K562 (cell line): ENCODE data around the gene TRMT1. TPM values are rescaled to one million over a fixed set of nuclear protein-coding genes. Genes with fewer than 3 reads are reported as not detected.
A peak's percentile ranks its signal among the peaks of the same experiment; 100 is the strongest.

Source experiments
- CBX5 ChIP-seq: IDR thresholded peaks from 2 replicates; pipeline ENCODE4 v1.6.1; 2014; ENCODE audit warnings: low read depth, borderline replicate concordance
- GTF2A2 ChIP-seq: IDR thresholded peaks from 2 replicates; pipeline ENCODE4 v1.6.1; 2016; ENCODE audit warnings: mild to moderate bottlenecking, missing genetic modification characterization, missing compliant biosample characterization
- JUND ChIP-seq, 2 experiments: IDR thresholded peaks; 2 replicates in 1 of 2; 3 replicates in 1 of 2; pipeline ENCODE4 v1.6.1; 2011; ENCODE audit warnings: borderline replicate concordance in 2 of 2, low read depth in 2 of 2, low read length in 2 of 2, improper control_type of control experiment in 1 of 2, missing biosample characterization in 1 of 2, missing genetic modification characterization in 1 of 2, missing genetic modification reagents in 1 of 2
- KAT8 ChIP-seq: fragments of 450-650 bp; IDR thresholded peaks from 2 replicates; pipeline ENCODE4 v1.6.1; 2016; ENCODE audit warnings: low read depth, mild to moderate bottlenecking
- LCOR ChIP-seq: sonication (generic); formaldehyde crosslinking; IDR thresholded peaks from 2 replicates; pipeline ENCODE4 v1.8.0; 2022; ENCODE audit warnings: mild to moderate bottlenecking, missing genetic modification reagents
- PTTG1 ChIP-seq: fragments of 450-650 bp; IDR thresholded peaks from 2 replicates; pipeline ENCODE4 v1.6.1; 2016; ENCODE audit warnings: low read depth, mild to moderate bottlenecking, missing genetic modification characterization, missing compliant biosample characterization
- SIN3B ChIP-seq: fragments of 450-650 bp; IDR thresholded peaks from 2 replicates; pipeline ENCODE4 v1.6.1; 2017; ENCODE audit warnings: low read depth, mild to moderate bottlenecking, moderate library complexity
- ZNF224 ChIP-seq: sonication (generic); formaldehyde crosslinking; IDR thresholded peaks from 2 replicates; pipeline ENCODE4 v1.8.0; 2022; ENCODE audit warnings: mild to moderate bottlenecking, missing genetic modification reagents
- ZNF324 ChIP-seq: fragments of 250-450 bp; sonication (Bioruptor Pico); IDR thresholded peaks from 2 replicates; pipeline ENCODE4 v1.4.0; 2020; ENCODE audit warnings: mild to moderate bottlenecking
- ZNF707 ChIP-seq: fragments of 250-450 bp; sonication (Bioruptor Pico); conservative IDR thresholded peaks from 2 replicates; pipeline ENCODE4 v1.8.0; 2022; ENCODE audit warnings: inconsistent platforms, mild to moderate bottlenecking, moderate library complexity
- ZNF766 ChIP-seq: fragments of 200-800 bp; sonication (Bioruptor generic); conservative IDR thresholded peaks from 2 replicates; pipeline ENCODE4 v1.6.1; 2016; ENCODE audit warnings: missing genetic modification characterization, missing compliant biosample characterization
- polyA plus RNA-seq, 8 experiments: library from polyadenylated mRNA; depleted of rRNA in 4 of 8; stranded (reverse) in 5 of 8; unstranded in 3 of 8; fragments of >200 nt; fragmentation: Nextera tagmentation in 2 of 8; fragmentation: Illumina TruSeq in 1 of 8; extraction: Ambion mirVana in 2 of 8; extraction: Trizol in 1 of 8; gene quantifications; 2 replicates each; pipeline versions ENCODE4 v1.2.1 to v1.2.3, GENCODE V29; 2011 to 2014; ENCODE audit warnings: inconsistent platforms in 1 of 8, missing spikeins in 1 of 8
- total RNA-seq, 7 experiments: library from RNA; depleted of rRNA in 6 of 7; stranded (reverse); fragments of >200 nt in 6 of 7; fragmentation: Illumina TruSeq in 2 of 7; extraction: Trizol in 2 of 7; gene quantifications; 2 replicates each; pipeline versions ENCODE4 v1.2.1 to v1.2.3, GENCODE V29; 2011 to 2021; ENCODE audit warnings: low replicate concordance in 1 of 7
- TF ChIP-seq, protein P1 (sequence below): fragments of 250-450 bp; sonication (Bioruptor Pico); IDR thresholded peaks from 2 replicates; pipeline ENCODE4 v1.6.1; 2021; ENCODE audit warnings: mild to moderate bottlenecking
- TF ChIP-seq, protein P2 (sequence below): fragments of 450-650 bp; IDR thresholded peaks from 2 replicates; pipeline ENCODE4 v1.6.1; 2018; ENCODE audit warnings: mild to moderate bottlenecking, low read depth; ENCODE audit not compliant: partially characterized antibody
- TF ChIP-seq, protein P3 (sequence below), 2 experiments: fragments of 450-650 bp; IDR thresholded peaks; 2 replicates each; pipeline ENCODE4 v1.6.1; 2016; ENCODE audit warnings: mild to moderate bottlenecking in 2 of 2, borderline replicate concordance in 1 of 2, low read depth in 1 of 2, moderate library complexity in 1 of 2
- TF ChIP-seq, protein P4 (sequence below): sonication (generic); formaldehyde crosslinking; IDR thresholded peaks from 2 replicates; pipeline ENCODE4 v1.8.0; 2022; ENCODE audit warnings: mild to moderate bottlenecking, missing genetic modification reagents

The TRMT1 gene
- total and polyA plus RNA-seq, 9 of the 15 experiments (the other 6 are each of a cell fraction or from before 2014, with no cell fraction given) = 5.8 to 158 (median 54.3) TPM

DNA sequence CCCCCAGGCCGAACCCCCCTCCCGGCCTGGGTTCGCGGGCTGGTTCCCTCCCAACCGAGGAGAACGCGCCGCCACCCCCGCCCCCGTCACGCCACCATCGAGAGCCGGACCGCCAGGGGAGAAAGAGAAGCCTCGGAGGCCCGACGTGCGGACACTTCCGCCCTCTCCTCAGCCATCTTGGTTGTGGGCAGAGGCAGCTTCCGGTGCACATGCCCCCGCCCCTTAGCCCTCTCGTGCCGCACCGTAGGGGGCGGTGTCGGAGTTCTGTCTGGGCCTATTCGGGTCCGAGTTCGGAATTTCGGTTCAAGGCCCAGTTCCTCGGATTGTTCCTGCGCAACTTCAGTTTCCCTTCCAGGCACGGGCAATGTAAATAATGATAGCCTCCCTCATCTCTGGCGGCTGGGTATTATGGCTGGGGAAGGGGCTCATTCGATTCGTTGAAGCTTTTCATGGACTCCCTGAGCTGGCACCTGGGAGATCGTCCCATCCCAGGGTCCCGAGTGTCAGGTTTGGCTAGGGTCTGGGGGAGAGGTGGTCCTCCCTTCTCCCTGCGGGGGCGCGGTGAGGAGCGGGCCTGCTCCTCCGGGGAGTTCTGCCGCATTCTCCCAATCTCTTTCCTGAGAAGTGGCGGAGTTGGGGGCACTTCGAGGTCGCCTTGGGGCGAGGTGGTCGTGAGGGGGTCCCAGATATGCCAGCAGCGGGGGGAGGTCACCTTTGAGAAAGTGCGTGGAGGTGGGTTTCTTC is 33.8 kb upstream of the TRMT1 start, which contains the start of the genes IER2 and STX10 (continued):
- TF ChIP-seq KAT8 (no peak), ZNF324 (CRISPR knock-in tag) (no peak), ZNF224 (CRISPR knock-in tag) (no peak), SIN3B (peak; percentile 61; the same call in 1 of the 2 replicates), LCOR (peak; percentile 71; the same call in 1 of the 2 replicates), CBX5 (no peak), ZNF766 (CRISPR knock-in tag) (no peak), GTF2A2 (no peak), JUND (IDR thresholded peaks at IDR 0.05; ENCODE audit: borderline replicate concordance, low read depth, low read length) (peak; percentile 75), JUND (tag; IDR thresholded peaks at IDR 0.05; ENCODE audit: borderline replicate concordance, low read depth, low read length) (no peak; the same call in 2 of the 3 replicates), PTTG1 (no peak), ZNF707 (no peak)
- TF ChIP-seq, protein P1, sequence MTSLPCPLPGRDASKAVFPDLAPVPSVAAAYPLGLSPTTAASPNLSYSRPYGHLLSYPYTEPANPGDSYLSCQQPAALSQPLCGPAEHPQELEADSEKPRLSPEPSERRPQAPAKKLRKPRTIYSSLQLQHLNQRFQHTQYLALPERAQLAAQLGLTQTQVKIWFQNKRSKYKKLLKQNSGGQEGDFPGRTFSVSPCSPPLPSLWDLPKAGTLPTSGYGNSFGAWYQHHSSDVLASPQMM = no peak
- TF ChIP-seq, protein P2, sequence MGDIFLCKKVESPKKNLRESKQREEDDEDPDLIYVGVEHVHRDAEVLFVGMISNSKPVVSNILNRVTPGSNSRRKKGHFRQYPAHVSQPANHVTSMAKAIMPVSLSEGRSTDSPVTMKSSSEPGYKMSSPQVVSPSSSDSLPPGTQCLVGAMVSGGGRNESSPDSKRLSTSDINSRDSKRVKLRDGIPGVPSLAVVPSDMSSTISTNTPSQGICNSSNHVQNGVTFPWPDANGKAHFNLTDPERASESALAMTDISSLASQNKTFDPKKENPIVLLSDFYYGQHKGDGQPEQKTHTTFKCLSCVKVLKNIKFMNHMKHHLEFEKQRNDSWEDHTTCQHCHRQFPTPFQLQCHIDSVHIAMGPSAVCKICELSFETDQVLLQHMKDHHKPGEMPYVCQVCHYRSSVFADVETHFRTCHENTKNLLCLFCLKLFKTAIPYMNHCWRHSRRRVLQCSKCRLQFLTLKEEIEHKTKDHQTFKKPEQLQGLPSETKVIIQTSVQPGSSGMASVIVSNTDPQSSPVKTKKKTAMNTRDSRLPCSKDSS = no peak
- TF ChIP-seq, protein P3, sequence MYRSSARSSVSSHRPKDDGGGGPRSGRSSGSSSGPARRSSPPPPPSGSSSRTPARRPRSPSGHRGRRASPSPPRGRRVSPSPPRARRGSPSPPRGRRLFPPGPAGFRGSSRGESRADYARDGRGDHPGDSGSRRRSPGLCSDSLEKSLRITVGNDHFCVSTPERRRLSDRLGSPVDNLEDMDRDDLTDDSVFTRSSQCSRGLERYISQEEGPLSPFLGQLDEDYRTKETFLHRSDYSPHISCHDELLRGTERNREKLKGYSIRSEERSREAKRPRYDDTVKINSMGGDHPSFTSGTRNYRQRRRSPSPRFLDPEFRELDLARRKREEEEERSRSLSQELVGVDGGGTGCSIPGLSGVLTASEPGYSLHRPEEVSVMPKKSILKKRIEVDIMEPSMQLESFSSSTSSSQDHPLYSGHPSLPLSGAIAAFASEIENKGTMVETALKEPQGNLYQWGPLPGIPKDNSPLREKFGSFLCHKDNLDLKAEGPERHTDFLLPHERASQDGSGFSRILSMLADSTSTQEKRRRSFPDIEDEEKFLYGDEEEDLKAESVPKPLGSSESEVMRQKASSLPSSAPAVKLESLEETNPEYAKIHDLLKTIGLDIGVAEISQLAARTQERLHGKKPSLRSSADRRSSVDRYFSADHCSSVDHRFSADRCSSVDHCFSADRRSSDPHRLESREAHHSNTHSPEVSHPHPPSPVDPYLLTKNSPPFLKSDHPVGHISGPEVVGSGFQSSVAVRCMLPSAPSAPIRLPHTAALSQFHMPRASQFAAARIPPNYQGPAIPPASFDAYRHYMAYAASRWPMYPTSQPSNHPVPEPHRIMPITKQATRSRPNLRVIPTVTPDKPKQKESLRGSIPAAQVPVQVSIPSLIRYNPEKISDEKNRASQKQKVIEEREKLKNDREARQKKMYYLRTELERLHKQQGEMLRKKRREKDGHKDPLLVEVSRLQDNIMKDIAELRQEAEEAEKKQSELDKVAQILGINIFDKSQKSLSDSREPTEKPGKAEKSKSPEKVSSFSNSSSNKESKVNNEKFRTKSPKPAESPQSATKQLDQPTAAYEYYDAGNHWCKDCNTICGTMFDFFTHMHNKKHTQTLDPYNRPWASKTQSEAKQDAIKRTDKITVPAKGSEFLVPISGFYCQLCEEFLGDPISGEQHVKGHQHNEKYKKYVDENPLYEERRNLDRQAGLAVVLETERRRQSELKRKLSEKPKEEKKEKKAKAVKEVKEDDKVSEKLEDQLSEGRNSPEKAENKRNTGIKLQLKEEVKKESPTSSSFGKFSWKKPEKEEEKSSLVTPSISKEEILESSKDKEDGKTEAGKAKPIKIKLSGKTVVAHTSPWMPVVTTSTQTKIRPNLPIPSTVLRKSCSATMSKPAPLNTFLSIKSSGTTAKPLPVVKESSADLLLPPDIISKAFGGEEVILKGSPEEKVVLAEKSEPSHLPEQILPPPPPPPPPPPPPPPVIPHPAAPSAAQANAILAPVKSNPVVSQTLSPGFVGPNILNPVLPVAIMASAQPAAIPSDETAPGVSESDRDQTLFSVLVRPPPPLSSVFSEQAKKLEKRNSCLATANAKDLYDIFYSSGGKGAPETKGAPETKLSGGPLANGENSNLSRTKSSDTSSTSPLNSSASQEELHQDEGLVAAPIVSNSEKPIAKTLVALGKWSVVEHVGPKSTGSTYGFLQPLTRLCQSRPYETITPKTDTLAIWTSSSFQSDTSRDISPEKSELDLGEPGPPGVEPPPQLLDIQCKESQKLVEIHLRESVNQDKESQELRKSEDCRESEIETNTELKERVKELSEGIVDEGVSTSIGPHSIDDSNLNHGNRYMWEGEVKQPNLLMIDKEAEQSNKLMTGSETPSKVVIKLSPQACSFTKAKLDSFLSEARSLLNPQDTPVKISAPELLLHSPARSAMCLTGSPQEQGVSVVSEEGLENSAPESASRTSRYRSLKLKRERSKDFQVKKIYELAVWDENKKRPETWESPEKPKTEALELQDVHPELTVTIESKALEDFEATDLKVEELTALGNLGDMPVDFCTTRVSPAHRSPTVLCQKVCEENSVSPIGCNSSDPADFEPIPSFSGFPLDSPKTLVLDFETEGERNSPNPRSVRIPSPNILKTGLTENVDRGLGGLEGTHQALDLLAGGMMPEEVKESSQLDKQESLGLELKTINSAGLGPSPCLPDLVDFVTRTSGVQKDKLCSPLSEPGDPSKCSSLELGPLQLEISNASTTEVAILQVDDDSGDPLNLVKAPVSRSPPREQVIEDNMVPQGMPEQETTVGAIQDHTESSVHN (IDR thresholded peaks at IDR 0.05; ENCODE audit: borderline replicate concordance in 1 of 2, low read depth in 1 of 2) = no peak
- TF ChIP-seq, protein P4, sequence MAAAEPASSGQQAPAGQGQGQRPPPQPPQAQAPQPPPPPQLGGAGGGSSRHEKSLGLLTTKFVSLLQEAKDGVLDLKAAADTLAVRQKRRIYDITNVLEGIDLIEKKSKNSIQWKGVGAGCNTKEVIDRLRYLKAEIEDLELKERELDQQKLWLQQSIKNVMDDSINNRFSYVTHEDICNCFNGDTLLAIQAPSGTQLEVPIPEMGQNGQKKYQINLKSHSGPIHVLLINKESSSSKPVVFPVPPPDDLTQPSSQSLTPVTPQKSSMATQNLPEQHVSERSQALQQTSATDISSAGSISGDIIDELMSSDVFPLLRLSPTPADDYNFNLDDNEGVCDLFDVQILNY (CRISPR knock-in tag) = no peak
